GM12878 (cell line): Measurements from ENCODE around the gene BMPR2. TPM values are rescaled to one million over a fixed set of nuclear protein-coding genes. Genes with fewer than 3 reads are reported as not detected.

ENCODE experiments used
- ATAC-seq: fragments of 200-7000 bp; cut with Tn5 transposase; 3 replicates; pipeline ENCODE4 v1.9.1; 2020; ENCODE audit warnings: mild to moderate bottlenecking, moderate library complexity
- BruUV-seq: library from RNA; stranded (reverse); fragments of 400-500 nt; replicated peaks from 2 replicates; lab custom pipeline; 2021; lab: Mats Ljungman, UMichigan
- CTCF ChIA-PET: fragments of 300-600 bp; sonication (Branson Sonifier 250); formaldehyde crosslinking; extraction: SDS; loops from one replicate; lab custom pipeline; 2021; ENCODE audit warnings: inconsistent platforms; lab: Yijun Ruan, JAX
- POLR2A ChIA-PET: fragments of 350-600 bp; formaldehyde crosslinking; extraction: SDS; loops from one replicate; lab custom pipeline; 2021; ENCODE audit warnings: inconsistent platforms; lab: Charles Lee
- RAD21 ChIA-PET: fragments of 300-600 bp; sonication (Branson Sonifier 250); formaldehyde crosslinking; loops from one replicate; lab custom pipeline; 2023; ENCODE audit warnings: antibody characterized with exemption; ENCODE audit not compliant: unreplicated experiment; lab: Charles Lee
- SMC1A ChIA-PET: fragments of 300-600 bp; sonication (Branson Sonifier 250); formaldehyde crosslinking; loops from one replicate; lab custom pipeline; 2023; ENCODE audit not compliant: unreplicated experiment, uncharacterized antibody; lab: Charles Lee
- DNase-seq: peaks from one replicate; pipeline ENCODE4 v3.0.0-alpha.2; 2011; ENCODE audit warnings: low read depth, low spot score
- FAIRE-seq: peaks from 3 replicates; lab custom pipeline; 2011; peaks lifted over from hg19 to GRCh38; lab: Jason Lieb, UNC
- H2AFZ ChIP-seq: 2 replicates; pipeline ENCODE4 v1.6.0; 2011; ENCODE audit warnings: low read depth, low read length, control low read depth; ENCODE audit not compliant: control insufficient read depth
- H3K27ac ChIP-seq: 2 replicates; pipeline ENCODE4 v1.5.1; 2011; ENCODE audit warnings: control low read depth; ENCODE audit not compliant: control insufficient read depth, insufficient read depth
- H3K27me3 ChIP-seq, 2 experiments: replicated peaks in 1 of 2; 2 replicates each; pipeline versions ENCODE4 v1.6.0 to v1.6.1; 2011; ENCODE audit warnings: low read length in 1 of 2; ENCODE audit not compliant: control insufficient read depth in 2 of 2, insufficient read depth in 2 of 2
- H3K36me3 ChIP-seq, 2 experiments: 2 replicates each; pipeline ENCODE4 v1.5.1; 2011; ENCODE audit warnings: low read length in 1 of 2; ENCODE audit not compliant: control insufficient read depth in 2 of 2, insufficient read depth in 2 of 2
- H3K4me1 ChIP-seq: 2 replicates; pipeline ENCODE4 v1.6.1; 2011; ENCODE audit warnings: mild to moderate bottlenecking, low read length, moderate library complexity, mixed read lengths; ENCODE audit not compliant: control insufficient read depth, insufficient read depth
- H3K4me2 ChIP-seq: 2 replicates; pipeline ENCODE4 v1.6.0; 2011; ENCODE audit warnings: control low read depth; ENCODE audit not compliant: control insufficient read depth, insufficient read depth
- H3K4me3 ChIP-seq: fragments of 200-600 bp; sonication (generic); 2 replicates; pipeline ENCODE4 v1.5.1; 2016
- H3K79me2 ChIP-seq: 2 replicates; pipeline ENCODE4 v1.6.0; 2011; ENCODE audit warnings: low read length; ENCODE audit not compliant: control insufficient read depth, insufficient read depth
- H3K9ac ChIP-seq: 2 replicates; pipeline ENCODE4 v1.8.0; 2011; ENCODE audit warnings: low read length, control low read depth, mixed read lengths; ENCODE audit not compliant: control insufficient read depth, insufficient read depth
- H3K9me3 ChIP-seq: replicated peaks from 3 replicates; pipeline ENCODE4 v1.5.1; 2011; ENCODE audit warnings: mild to moderate bottlenecking, low read length; ENCODE audit not compliant: control insufficient read depth, insufficient read depth
- H4K20me1 ChIP-seq: 2 replicates; pipeline ENCODE4 v1.6.0; 2011; ENCODE audit not compliant: control insufficient read depth, insufficient read depth
- MYB ChIP-seq: fragments of 150-350 bp; IDR thresholded peaks from 2 replicates; pipeline ENCODE4 v1.6.1; 2014; ENCODE audit warnings: mild to moderate bottlenecking, low read depth, low read length, borderline replicate concordance
- NFXL1 ChIP-seq: fragments of 450-650 bp; IDR thresholded peaks from 2 replicates; pipeline ENCODE4 v1.6.1; 2017; ENCODE audit warnings: antibody characterized with exemption, mild to moderate bottlenecking, borderline replicate concordance
- NRF1 ChIP-seq: conservative IDR thresholded peaks from 2 replicates; pipeline ENCODE4 v1.6.1; 2011; ENCODE audit warnings: mild to moderate bottlenecking, low read depth, low read length, improper control_type of control experiment
- SMARCA5 ChIP-seq: fragments of 450-650 bp; IDR thresholded peaks from 2 replicates; pipeline ENCODE4 v1.6.1; 2017; ENCODE audit warnings: mild to moderate bottlenecking
- SPI1 ChIP-seq: IDR thresholded peaks from 2 replicates; pipeline ENCODE4 v1.6.1; 2011; ENCODE audit warnings: low read depth, mild to moderate bottlenecking, low read length, moderate library complexity, borderline replicate concordance; ENCODE audit not compliant: insufficient read depth
- ZNF274 ChIP-seq: IDR thresholded peaks from one replicate; pipeline ENCODE4 v1.8.0; 2011; ENCODE audit not compliant: insufficient read length, insufficient read depth
- ZZZ3 ChIP-seq: IDR thresholded peaks from 2 replicates; pipeline ENCODE4 v1.6.1; 2011; ENCODE audit warnings: low read depth; ENCODE audit not compliant: control insufficient read depth, insufficient read length
- WGBS: methylation state at CpG from one replicate; pipeline ENCODE4 v1.1.6; 2016; ENCODE audit warnings: low lambda C conversion rate; ENCODE audit not compliant: insufficient replicate concordance, insufficient coverage; ENCODE audit errors: missing lambda C conversion rate; 5-methylcytosine and 5-hydroxymethylcytosine counted together
- in situ Hi-C: fragments of 300-500 bp; cut with MboI; formaldehyde crosslinking; loops from 9 replicates; pipeline ENCODE4 v1.14.3; 2018; ENCODE audit warnings: mixed read lengths
- intact Hi-C: fragments of 100-400 bp; cut with micrococcal nuclease; formaldehyde crosslinking; loops from one replicate; pipeline ENCODE4 v1.14.2; 2022; ENCODE audit not compliant: unreplicated experiment
- polyA plus RNA-seq, 11 experiments: library from polyadenylated mRNA; depleted of rRNA in 4 of 11; unstranded in 6 of 11; stranded (reverse) in 5 of 11; fragments of >200 nt; fragmentation: Nextera tagmentation in 4 of 11; fragmentation: Illumina TruSeq in 1 of 11; extraction: Ambion mirVana in 4 of 11; extraction: Trizol in 1 of 11; gene quantifications; 1 replicate in 1 of 11; 2 replicates in 10 of 11; pipeline versions ENCODE4 v1.2.1 to v1.2.3, GENCODE V29; 2011 to 2016; ENCODE audit warnings: inconsistent platforms in 2 of 11, missing spikeins in 2 of 11, low read depth in 1 of 11
- total RNA-seq, 4 experiments: library from RNA; depleted of rRNA in 3 of 4; stranded (reverse); fragments of >200 nt in 3 of 4; fragmentation: Illumina TruSeq in 1 of 4; extraction: Trizol in 1 of 4; gene quantifications; 2 replicates each; pipeline versions ENCODE4 v1.2.1 to v1.2.3, GENCODE V29; 2013 to 2021
- TF ChIP-seq, protein P1 (sequence below): fragments of 150-350 bp; IDR thresholded peaks from 2 replicates; pipeline ENCODE4 v1.6.1; 2016; ENCODE audit warnings: low read depth, low read length
- TF ChIP-seq, protein P2 (sequence below): fragments of 450-650 bp; IDR thresholded peaks from 2 replicates; pipeline ENCODE4 v1.6.1; 2017; ENCODE audit warnings: mild to moderate bottlenecking

Gene BMPR2
- total and polyA plus RNA-seq, 10 of the 15 experiments (the other 5 are each of a cell fraction or from before 2014, with no cell fraction given), result 2.4 to 33.0 (median 7.1) TPM

DNA sequence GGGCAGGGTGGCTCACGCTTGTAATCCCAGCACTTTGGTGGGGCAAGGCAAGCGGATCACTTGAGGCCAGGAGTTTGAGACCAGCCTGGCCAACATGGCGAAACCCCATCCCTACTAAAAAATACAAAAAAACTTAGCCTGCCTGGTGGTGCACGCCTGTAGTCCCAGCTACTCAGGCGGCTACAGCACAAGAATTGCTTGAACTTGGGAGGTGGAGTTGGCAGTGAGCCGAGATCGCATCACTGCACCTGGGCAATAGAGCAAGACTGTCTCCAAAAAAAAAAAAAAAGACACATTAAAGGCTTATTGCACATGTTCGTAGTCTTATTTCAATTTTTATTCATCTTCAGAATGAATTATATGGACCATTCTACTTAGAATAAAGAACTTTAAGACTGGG, 110.2 kb downstream of the BMPR2 start:
- no TSS peak for BruUV-seq
- Histone ChIP-seq H3K4me3 (no peak overlapping the region), H3K4me1 (no peaks in the 10 kb centered on the region), H3K36me3 (no peaks in the 10 kb centered on the region; a peak in 1 of 4 replicates), H3K9me3 (no peaks in the 10 kb centered on the region), H3K9ac (no peak overlapping the region), H3K27ac (no peak overlapping the region), H2AFZ (no peak overlapping the region), H3K27me3 (no peaks in the 10 kb centered on the region), H3K4me2 (no peak overlapping the region), H4K20me1 (no peaks in the 10 kb centered on the region), H3K79me2 (no peaks in the 10 kb centered on the region)
- intact Hi-C loops (no loop called here), in situ Hi-C loops (no loop called here)
- no peak for DNase-seq
- POLR2A ChIA-PET, result no interaction called here
- CTCF ChIA-PET, result no interaction called here
- SMC1A ChIA-PET, result no interaction called here
- FAIRE-seq, result no peak
- WGBS, result 92% methylated on average over 7 of the region's 8 CpGs
- TF ChIP-seq NFXL1 (no peak), NRF1 (no peak), ZNF274 (no peak), MYB (no peak), ZZZ3 (no peak), SPI1 (no peak), SMARCA5 (no peak)
- TF ChIP-seq, protein P1, sequence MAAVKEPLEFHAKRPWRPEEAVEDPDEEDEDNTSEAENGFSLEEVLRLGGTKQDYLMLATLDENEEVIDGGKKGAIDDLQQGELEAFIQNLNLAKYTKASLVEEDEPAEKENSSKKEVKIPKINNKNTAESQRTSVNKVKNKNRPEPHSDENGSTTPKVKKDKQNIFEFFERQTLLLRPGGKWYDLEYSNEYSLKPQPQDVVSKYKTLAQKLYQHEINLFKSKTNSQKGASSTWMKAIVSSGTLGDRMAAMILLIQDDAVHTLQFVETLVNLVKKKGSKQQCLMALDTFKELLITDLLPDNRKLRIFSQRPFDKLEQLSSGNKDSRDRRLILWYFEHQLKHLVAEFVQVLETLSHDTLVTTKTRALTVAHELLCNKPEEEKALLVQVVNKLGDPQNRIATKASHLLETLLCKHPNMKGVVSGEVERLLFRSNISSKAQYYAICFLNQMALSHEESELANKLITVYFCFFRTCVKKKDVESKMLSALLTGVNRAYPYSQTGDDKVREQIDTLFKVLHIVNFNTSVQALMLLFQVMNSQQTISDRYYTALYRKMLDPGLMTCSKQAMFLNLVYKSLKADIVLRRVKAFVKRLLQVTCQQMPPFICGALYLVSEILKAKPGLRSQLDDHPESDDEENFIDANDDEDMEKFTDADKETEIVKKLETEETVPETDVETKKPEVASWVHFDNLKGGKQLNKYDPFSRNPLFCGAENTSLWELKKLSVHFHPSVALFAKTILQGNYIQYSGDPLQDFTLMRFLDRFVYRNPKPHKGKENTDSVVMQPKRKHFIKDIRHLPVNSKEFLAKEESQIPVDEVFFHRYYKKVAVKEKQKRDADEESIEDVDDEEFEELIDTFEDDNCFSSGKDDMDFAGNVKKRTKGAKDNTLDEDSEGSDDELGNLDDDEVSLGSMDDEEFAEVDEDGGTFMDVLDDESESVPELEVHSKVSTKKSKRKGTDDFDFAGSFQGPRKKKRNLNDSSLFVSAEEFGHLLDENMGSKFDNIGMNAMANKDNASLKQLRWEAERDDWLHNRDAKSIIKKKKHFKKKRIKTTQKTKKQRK, result no peak
- TF ChIP-seq, protein P2, sequence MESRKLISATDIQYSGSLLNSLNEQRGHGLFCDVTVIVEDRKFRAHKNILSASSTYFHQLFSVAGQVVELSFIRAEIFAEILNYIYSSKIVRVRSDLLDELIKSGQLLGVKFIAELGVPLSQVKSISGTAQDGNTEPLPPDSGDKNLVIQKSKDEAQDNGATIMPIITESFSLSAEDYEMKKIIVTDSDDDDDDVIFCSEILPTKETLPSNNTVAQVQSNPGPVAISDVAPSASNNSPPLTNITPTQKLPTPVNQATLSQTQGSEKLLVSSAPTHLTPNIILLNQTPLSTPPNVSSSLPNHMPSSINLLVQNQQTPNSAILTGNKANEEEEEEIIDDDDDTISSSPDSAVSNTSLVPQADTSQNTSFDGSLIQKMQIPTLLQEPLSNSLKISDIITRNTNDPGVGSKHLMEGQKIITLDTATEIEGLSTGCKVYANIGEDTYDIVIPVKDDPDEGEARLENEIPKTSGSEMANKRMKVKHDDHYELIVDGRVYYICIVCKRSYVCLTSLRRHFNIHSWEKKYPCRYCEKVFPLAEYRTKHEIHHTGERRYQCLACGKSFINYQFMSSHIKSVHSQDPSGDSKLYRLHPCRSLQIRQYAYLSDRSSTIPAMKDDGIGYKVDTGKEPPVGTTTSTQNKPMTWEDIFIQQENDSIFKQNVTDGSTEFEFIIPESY, result no peak
- RAD21 ChIA-PET, result no interaction called here
- no peak for ATAC-seq
